ENCODE data around the gene NOP16.
"Not testable (repeated sequence)": the region's sequence is repeated elsewhere in the genome, so short reads cannot be mapped to it uniquely, and the experiment has no call there.

The NOP16 gene

GRCh38 chr5:176408590-176408989, 20.2 kb upstream of the NOP16 start:
- no peak for DNase-seq

DNA sequence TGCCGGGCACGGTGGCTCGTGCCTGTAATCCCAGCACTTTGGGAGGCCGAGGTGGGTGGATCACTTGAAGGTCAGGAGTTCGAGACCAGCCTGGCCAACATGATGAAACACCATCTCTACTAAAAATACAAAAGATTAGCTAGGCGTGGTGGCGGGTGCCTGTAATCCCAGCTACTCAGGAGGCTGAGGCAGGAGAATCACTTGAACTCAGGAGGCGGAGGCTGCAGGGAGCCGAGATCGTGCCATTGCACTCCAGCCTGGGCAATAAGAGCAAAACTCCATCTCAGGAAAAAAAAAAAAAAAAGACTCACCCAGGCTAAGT, 19.8 kb upstream of the NOP16 start:
- DNase-seq, result not testable (repeated sequence)

DNA sequence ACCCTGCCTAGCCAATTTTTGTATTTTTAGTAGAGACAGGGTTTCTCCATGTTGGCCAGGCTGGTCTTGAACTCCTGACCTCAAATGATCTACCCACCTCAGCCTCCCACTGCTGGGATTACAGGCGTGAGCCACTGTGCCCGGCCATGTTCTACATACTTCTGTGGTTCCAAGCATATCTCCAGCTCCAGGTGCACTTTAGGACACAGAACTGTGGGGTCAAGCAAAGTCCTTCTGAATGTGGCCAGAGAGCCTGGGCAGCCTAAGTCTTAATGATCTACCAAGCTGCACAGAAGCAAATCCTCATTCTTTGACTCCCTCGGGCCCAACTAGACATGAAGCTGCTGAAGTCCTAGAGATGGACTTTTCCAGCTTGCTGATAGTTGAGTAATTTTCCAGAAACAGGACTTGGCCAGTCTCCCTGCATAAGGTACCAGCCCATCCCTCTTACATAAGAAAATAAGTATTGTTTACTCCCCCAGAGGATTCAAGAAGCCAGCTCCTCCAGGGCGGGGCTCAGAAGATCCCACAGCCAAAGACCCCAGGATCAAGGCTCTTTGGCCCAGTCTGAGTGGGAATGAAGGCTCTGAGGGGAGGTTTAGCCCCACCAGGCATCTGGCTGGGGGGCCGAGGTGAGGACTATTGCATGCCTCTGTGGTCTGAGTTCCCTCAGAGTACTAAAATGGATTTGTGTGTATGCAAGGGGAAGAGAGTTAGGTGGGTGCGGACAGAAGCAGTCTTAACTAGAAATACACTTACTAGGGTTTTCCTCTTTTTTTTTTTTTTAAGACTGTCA, 19.3 kb upstream of the NOP16 start:
- no peak for DNase-seq

DNA sequence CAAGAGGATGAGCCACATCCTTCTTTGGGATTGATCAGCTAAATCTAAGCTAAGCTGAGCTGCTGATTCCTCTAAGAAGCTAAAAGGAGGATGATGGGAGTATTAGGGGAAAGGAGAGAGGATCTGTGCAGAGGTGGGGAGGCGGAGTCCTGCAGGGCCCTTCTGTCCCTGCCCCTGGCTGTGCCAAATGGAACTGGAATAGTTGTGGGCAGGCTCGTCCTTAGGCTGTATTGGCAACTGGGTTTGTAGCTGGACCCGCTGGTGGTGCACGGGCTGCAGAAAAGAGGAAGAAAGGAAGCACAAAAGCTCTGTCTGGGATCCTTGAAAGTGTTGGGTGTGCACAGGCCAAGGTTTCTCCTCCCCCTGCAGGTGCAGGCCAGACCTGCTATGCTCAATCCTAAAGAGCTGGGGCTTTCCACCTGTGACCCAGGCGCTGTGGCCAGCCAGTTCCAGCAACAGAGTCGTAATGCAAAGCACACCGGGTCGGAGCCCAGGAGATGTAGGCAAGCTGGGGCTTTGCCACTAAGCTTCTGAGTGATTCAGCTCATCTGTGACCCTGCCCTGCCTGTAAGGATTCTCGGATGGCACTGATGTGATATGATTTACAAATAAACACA, 18.1 kb upstream of the NOP16 start:
- DNase-seq, result no peak

DNA sequence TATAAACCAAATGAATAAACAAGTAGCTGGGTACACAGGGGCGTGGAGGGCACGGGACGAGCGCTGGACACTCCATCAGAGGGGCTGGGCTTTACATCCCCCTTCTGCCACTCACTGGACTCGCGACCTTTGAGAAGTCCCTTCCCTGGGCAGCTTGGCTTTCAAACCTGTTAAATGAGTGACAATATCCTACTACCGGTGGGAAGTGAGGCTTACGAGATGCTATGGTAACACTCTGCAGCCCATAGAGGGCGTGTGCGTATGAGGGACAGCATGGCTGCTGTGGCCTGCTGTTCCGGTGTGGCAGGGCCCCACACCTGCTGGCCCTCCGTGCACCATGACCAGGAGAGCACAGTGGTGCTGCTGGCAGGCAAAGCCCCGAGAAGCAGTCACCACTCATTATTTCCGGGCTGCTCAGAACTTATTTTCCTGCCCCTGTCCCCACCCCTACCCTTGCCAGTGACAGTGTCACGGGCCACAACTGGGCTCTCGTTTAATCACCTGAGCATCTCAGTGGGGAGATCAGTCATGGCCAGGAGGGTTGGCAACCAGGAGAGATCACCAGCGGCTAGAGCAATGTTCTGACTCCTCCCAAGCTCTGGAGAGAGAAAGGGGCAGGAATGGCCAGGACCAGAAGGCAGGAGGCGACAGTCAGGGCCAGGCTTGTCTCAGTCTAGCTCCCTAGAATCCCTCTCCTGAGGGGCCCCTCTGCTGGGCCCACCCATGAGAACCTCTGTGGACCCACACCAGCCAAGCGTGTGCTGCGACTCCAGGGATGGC, 17.4 kb upstream of the NOP16 start:
- no peak for DNase-seq

- DNase-seq, result no peak
These were observed 13.1 kb upstream of the NOP16 start for GRCh38 chr5:176401281-176402205.

- DNase-seq, result no peak
These were observed 12.2 kb upstream of the NOP16 start for GRCh38 chr5:176400382-176401156.

GRCh38 chr5:176397736-176398420, 9.5 kb upstream of the NOP16 start:
- DNase-seq, result no peak

GRCh38 chr5:176396330-176396729, 7.9 kb upstream of the NOP16 start:
- no peak for DNase-seq

- DNase-seq, result no peak
These were observed 6.7 kb upstream of the NOP16 start for GRCh38 chr5:176394881-176395675.

- no peak for DNase-seq
These were observed 5.7 kb upstream of the NOP16 start for GRCh38 chr5:176394096-176394495.

DNA sequence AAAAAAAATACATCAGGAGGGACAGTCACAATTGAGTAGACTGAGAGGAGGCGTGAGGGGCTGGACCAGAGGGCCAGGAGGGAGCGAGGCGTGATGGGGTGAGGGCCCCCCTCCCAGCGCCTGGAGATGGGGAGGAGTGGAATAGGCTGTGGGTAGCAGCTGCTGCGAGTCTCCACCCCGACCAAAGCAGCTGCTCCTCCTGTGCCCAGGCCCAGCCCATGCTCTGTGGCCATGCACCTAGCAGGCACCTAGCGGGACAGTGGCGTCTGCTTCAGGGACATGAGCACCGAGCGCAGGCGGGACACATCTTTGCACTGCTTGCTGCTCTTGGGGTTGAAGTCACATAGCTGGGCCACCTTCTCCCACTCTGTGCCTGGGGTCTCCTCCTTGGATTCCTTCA, 4.1 kb upstream of the NOP16 start:
- no peak for DNase-seq

GRCh38 chr5:176391999-176392398, 3.6 kb upstream of the NOP16 start:
- DNase-seq, result no peak

DNA sequence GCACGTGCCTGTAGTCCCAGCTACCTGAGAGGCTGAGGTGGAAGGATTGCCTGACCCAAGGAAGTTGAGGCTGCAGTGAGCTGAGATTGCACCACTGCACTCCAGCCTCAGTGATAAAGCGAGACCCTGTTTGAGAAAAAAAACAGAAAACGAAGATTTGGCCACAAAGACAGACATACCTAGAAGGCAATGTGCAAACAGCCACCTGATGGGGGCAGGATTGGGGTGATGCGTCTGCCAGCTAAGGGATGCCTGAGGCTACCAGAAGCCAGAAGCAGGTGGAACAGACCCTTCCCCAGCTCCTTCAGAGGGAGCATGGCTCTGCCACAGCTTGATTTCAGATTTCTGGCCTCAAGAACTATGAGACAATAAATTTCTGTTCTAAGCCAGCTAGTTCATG, 3.1 kb upstream of the NOP16 start:
- no peak for DNase-seq

DNA sequence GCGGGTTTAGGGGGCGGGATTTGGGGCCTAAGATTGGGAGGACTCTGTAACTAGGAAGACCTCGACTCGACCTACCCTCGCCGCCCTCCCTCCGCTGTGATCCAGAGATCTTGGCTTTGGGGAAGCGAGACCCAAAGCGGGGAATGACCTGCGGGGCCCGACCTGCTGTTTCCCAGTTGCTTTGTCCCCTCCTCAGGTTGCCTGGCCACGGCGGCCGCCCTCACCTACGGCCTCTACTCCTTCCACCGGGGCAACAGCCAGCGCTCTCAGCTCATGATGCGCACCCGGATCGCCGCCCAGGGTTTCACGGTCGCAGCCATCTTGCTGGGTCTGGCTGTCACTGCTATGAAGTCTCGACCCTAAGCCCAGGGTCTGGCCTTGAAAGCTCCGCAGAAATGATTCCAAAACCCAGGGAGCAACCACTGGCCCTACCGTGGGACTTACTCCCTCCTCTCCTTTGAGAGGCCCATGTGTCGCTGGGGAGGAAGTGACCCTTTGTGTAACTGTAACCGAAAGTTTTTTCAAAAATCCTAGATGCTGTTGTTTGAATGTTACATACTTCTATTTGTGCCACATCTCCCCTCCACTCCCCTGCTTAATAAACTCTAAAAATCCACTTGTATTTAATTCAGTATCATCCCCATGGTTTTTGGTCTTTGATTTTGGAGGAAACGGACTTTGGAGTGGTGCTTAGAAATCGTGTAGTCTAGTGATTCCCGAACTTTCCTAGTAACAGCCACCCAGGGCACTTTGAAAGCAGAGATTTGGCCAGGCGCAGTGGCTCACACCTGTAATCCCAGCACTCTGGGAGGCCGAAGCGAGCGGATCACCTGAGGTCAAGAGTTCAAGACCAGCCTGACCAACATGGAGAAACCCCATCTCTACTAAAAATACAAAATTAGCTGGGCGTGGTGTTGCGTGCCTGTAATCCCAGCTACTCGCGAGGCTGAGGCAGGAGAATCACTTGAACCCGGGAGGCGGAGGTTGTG, 1.0 kb upstream of the NOP16 start:
- no peak for DNase-seq

DNA sequence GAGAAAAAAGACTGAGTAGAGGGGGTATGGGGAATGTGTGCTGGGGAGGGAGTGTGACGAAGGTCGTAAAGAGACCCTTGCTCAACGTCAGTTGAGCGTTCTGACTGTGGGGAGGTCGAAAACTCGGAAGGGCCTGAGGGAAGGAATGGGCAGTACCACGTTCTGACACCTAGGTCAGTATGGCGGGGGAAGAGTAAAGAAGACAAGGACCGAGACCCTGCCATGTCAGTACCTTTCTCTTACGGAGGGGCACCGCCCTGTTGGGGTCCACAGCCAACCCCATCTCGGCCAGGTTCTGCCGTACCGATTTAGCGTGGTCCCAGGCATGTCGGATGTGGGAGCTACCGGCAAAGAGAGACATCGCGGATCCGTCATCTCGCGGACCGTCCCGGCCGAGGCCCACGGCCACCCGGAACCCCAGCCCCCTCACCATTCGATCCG, 375 bp downstream of the NOP16 start:
- peak; percentile 15 for DNase-seq

- DNase-seq, result no peak
These were observed 943 bp downstream of the NOP16 start for GRCh38 chr5:176387384-176387925.

- no peak for DNase-seq
These were observed 1.9 kb downstream of the NOP16 start for GRCh38 chr5:176386491-176386890.

- no peak for DNase-seq
These were observed 3.4 kb downstream of the NOP16 start for GRCh38 chr5:176384991-176385390.
